Gastrocnemius medialis (tissue), 4 donors: ENCODE results near the gene CST7. TPM values are rescaled to one million over a fixed set of nuclear protein-coding genes. Genes with fewer than 3 reads are reported as not detected.
"Not testable (repeated sequence)": the region's sequence is repeated elsewhere in the genome, so short reads cannot be mapped to it uniquely, and the experiment has no call there.

Experiments
- ATAC-seq, 2 donors: fragments of 150-250 bp; one replicate each; pipeline ENCODE4 v1.9.1; 2016
- DNase-seq, 2 donors: peaks; one replicate each; pipeline ENCODE4 v3.0.0-alpha.2; 2019
- H3K27ac ChIP-seq, 4 donors: fragments of 200-600 bp; sonication (generic); 1 replicate in 1 of 4; 2 replicates in 3 of 4; pipeline ENCODE4 v1.5.1; 2016 to 2018; ENCODE audit warnings: mild to moderate bottlenecking in 2 of 4, moderate library complexity in 1 of 4
- H3K27me3 ChIP-seq, 3 donors: fragments of 200-600 bp; sonication (generic) in 2 of 3; 1 replicate in 1 of 3; 2 replicates in 2 of 3; pipeline versions ENCODE4 v1.5.1 to v1.6.0; 2016 to 2019; ENCODE audit warnings: mild to moderate bottlenecking in 1 of 3, moderate library complexity in 1 of 3
- H3K36me3 ChIP-seq, 2 donors: fragments of 200-600 bp; sonication (generic) in 1 of 2; one replicate each; pipeline ENCODE4 v1.5.1; 2017 to 2018
- H3K4me1 ChIP-seq, 2 donors: fragments of 200-600 bp; sonication (generic) in 1 of 2; one replicate each; pipeline ENCODE4 v1.5.1; 2016 to 2017; ENCODE audit warnings: mild to moderate bottlenecking in 2 of 2
- H3K4me3 ChIP-seq, 4 donors: fragments of 200-600 bp; sonication (generic) in 3 of 4; 1 replicate in 1 of 4; 2 replicates in 3 of 4; pipeline ENCODE4 v1.5.1; 2016 to 2019; ENCODE audit warnings: mild to moderate bottlenecking in 2 of 4
- H3K9me3 ChIP-seq, 3 donors: fragments of 200-600 bp; sonication (generic) in 2 of 3; 1 replicate in 1 of 3; 2 replicates in 2 of 3; pipeline ENCODE4 v1.5.1; 2016 to 2019
- CTCF ChIP-seq, 5 experiments: fragments of 450-650 bp in 3 of 5; fragments of 200-600 bp in 2 of 5; sonication (generic) in 2 of 5; IDR thresholded peaks in 4 of 5; conservative IDR thresholded peaks in 1 of 5; 1 replicate in 4 of 5; 2 replicates in 1 of 5; pipeline ENCODE4 v1.5.1; 2016 to 2019; ENCODE audit warnings: antibody characterized with exemption in 5 of 5, mild to moderate bottlenecking in 3 of 5, moderate library complexity in 3 of 5
- POLR2A ChIP-seq, 2 donors: fragments of 450-650 bp; IDR thresholded peaks; one replicate each; pipeline ENCODE4 v1.6.1; 2017; ENCODE audit warnings: antibody characterized with exemption in 2 of 2, mild to moderate bottlenecking in 2 of 2, moderate library complexity in 2 of 2
- in situ Hi-C, 4 donors: fragments of 200-750 bp; cut with MboI; loops; one replicate each; pipeline versions ENCODE4 v1.15.0 to v1.8.0; 2017; ENCODE audit warnings: low sequenced_read_pairs in 4 of 4
- intact Hi-C: fragments of 100-400 bp; cut with DNase I; formaldehyde crosslinking; loops from one replicate; pipeline ENCODE4 v1.15.1; 2023; ENCODE audit warnings: low total_unique reads
- total RNA-seq, 4 donors: library from RNA; depleted of rRNA; stranded (reverse); fragments of >200 nt; gene quantifications; one replicate each; pipeline versions ENCODE4 v1.1.0 to v1.2.3, GENCODE V29; 2016

The CST7 gene
- total RNA-seq, 4 donors from 2014 or later, result 0.91 to 1.9 (median 1.0) TPM; not detected in 1

- ATAC-seq, result peak; percentile 86 to 88
- in situ Hi-C loops, result no loop called here
- DNase-seq, result peak; percentile 74 to 85
- Histone ChIP-seq H3K9me3 (no peaks in the 10 kb centered on the region), H3K27me3 (no peaks in the 10 kb centered on the region), H3K4me1 (peaks cover 27 to 30% of the 10 kb centered on the region in 2 donors), H3K27ac (peak overlapping the region; percentile 58 to 78 (median 74)), H3K4me3 (no peak overlapping the region), H3K36me3 (no peaks in the 10 kb centered on the region)
- intact Hi-C loops, result no loop called here
- TF ChIP-seq CTCF (IDR thresholded peaks at IDR 0.05 in 4 of 5, conservative IDR thresholded peaks at IDR 0.05 in 1 of 5) (peak in 3 of 5 experiments; percentile 20 to 49 (median 31)), POLR2A (IDR thresholded peaks at IDR 0.05) (no peak)
These were observed 51.3 kb downstream of the CST7 start for GRCh38 chr20:25000268-25000801.

GRCh38 chr20:25001323-25001722, 52.3 kb downstream of the CST7 start:
- H3K4me3 ChIP-seq, H3K27me3 ChIP-seq, H3K36me3 ChIP-seq, H3K9me3 ChIP-seq, intact Hi-C loops, in situ Hi-C loops, DNase-seq, ATAC-seq: not testable (repeated sequence)
- Histone ChIP-seq H3K4me1 (peaks cover 23 to 30% of the 10 kb centered on the region in 2 donors), H3K27ac (peak overlapping the region in 2 of 4 donors; percentile 58 to 78)

GRCh38 chr20:25003002-25003401, 53.9 kb downstream of the CST7 start:
- no peaks in the 10 kb centered on the region for H3K27me3 ChIP-seq
- intact Hi-C loops, result no loop called here
- in situ Hi-C loops, result no loop called here
- H3K4me3 ChIP-seq, result no peak overlapping the region
- H3K9me3 ChIP-seq, result no peaks in the 10 kb centered on the region
- ATAC-seq (no peak), DNase-seq (no peak)
- H3K27ac ChIP-seq, result no peak overlapping the region
- TF ChIP-seq POLR2A (IDR thresholded peaks at IDR 0.05) (no peak), CTCF (IDR thresholded peaks at IDR 0.05 in 4 of 5, conservative IDR thresholded peaks at IDR 0.05 in 1 of 5) (no peak)
- H3K4me1 ChIP-seq, result peaks cover 16 to 24% of the 10 kb centered on the region in 2 donors
- H3K36me3 ChIP-seq, result peaks cover 0 to 20% of the 10 kb centered on the region in 2 donors

- peaks cover 0 to 32% of the 10 kb centered on the region in 2 donors for H3K36me3 ChIP-seq
- TF ChIP-seq POLR2A (IDR thresholded peaks at IDR 0.05), result no peak
- TF ChIP-seq CTCF (IDR thresholded peaks at IDR 0.05 in 4 of 5, conservative IDR thresholded peaks at IDR 0.05 in 1 of 5), result no peak
- ATAC-seq (no peak), DNase-seq (no peak)
- intact Hi-C loops (no loop called here), in situ Hi-C loops (no loop called here)
- peaks cover 5 to 12% of the 10 kb centered on the region in 2 donors for H3K4me1 ChIP-seq
- no peaks in the 10 kb centered on the region for H3K9me3 ChIP-seq
- no peak overlapping the region for H3K27ac ChIP-seq
- no peaks in the 10 kb centered on the region for H3K27me3 ChIP-seq
- no peak overlapping the region for H3K4me3 ChIP-seq
These were observed 56.2 kb downstream of the CST7 start for GRCh38 chr20:25005220-25005619.

- TF ChIP-seq POLR2A (IDR thresholded peaks at IDR 0.05) (no peak), CTCF (IDR thresholded peaks at IDR 0.05 in 4 of 5, conservative IDR thresholded peaks at IDR 0.05 in 1 of 5) (no peak)
- Histone ChIP-seq H3K27ac (no peak overlapping the region), H3K9me3 (no peaks in the 10 kb centered on the region), H3K4me1 (peaks cover 3 to 9% of the 10 kb centered on the region in 2 donors), H3K36me3 (peaks cover 0 to 32% of the 10 kb centered on the region in 2 donors), H3K27me3 (no peaks in the 10 kb centered on the region), H3K4me3 (no peak overlapping the region)
- in situ Hi-C loops, result no loop called here
- no peak for ATAC-seq
- intact Hi-C loops, result no loop called here
- no peak for DNase-seq
These were observed 56.6 kb downstream of the CST7 start for GRCh38 chr20:25005661-25006060.
